HL-60 (cell line): Measurements from ENCODE around the gene PRRT3.

Source experiments
- DNase-seq, 2 experiments: peaks; one replicate each; pipeline ENCODE4 v3.0.0-alpha.2; 2010 to 2020; ENCODE audit warnings: low read depth in 1 of 2, low spot score in 1 of 2
- H3K27ac ChIP-seq: fragments of 250-450 bp; sonication (Bioruptor Pico); replicated peaks from 2 replicates; pipeline ENCODE4 v1.5.1; 2020; ENCODE audit warnings: mild to moderate bottlenecking, moderate library complexity
- H3K27me3 ChIP-seq: fragments of 250-450 bp; sonication (Bioruptor Pico); 2 replicates; pipeline ENCODE4 v1.5.1; 2021; ENCODE audit warnings: mild to moderate bottlenecking, moderate library complexity; ENCODE audit not compliant: insufficient read depth, poor library complexity, severe bottlenecking
- H3K4me3 ChIP-seq: replicated peaks from 2 replicates; pipeline ENCODE4 v1.5.1; 2011; ENCODE audit warnings: mild to moderate bottlenecking, control low read depth, low read length; ENCODE audit not compliant: insufficient read depth
- CTCF ChIP-seq: IDR thresholded peaks from one replicate; pipeline ENCODE4 v1.5.1; 2011; ENCODE audit warnings: low read length, control low read depth, inconsistent platforms; ENCODE audit not compliant: insufficient read depth
- GABPA ChIP-seq: IDR thresholded peaks from 2 replicates; pipeline ENCODE4 v1.6.1; 2012; ENCODE audit warnings: low read depth
- POLR2AphosphoS5 ChIP-seq: IDR thresholded peaks from 2 replicates; pipeline ENCODE4 v1.6.1; 2012; ENCODE audit warnings: low read depth
- SPI1 ChIP-seq: IDR thresholded peaks from 2 replicates; pipeline ENCODE4 v1.6.1; 2012; ENCODE audit warnings: low read depth, mild to moderate bottlenecking, borderline replicate concordance
- TF ChIP-seq, protein P1 (sequence below): IDR thresholded peaks from 2 replicates; pipeline ENCODE4 v1.6.1; 2012; ENCODE audit warnings: low read depth; ENCODE audit not compliant: insufficient replicate concordance

The PRRT3 gene

GRCh38 chr3:9945358-9945757 is 6.8 kb downstream of the PRRT3 start:
- Histone ChIP-seq H3K27me3 (no peaks in the 10 kb centered on the region), H3K27ac (no peak overlapping the region), H3K4me3 (no peak overlapping the region)
- DNase-seq: no peak
- no peak for TF ChIP-seq CTCF
- TF ChIP-seq POLR2AphosphoS5: no peak
- TF ChIP-seq, protein P1, sequence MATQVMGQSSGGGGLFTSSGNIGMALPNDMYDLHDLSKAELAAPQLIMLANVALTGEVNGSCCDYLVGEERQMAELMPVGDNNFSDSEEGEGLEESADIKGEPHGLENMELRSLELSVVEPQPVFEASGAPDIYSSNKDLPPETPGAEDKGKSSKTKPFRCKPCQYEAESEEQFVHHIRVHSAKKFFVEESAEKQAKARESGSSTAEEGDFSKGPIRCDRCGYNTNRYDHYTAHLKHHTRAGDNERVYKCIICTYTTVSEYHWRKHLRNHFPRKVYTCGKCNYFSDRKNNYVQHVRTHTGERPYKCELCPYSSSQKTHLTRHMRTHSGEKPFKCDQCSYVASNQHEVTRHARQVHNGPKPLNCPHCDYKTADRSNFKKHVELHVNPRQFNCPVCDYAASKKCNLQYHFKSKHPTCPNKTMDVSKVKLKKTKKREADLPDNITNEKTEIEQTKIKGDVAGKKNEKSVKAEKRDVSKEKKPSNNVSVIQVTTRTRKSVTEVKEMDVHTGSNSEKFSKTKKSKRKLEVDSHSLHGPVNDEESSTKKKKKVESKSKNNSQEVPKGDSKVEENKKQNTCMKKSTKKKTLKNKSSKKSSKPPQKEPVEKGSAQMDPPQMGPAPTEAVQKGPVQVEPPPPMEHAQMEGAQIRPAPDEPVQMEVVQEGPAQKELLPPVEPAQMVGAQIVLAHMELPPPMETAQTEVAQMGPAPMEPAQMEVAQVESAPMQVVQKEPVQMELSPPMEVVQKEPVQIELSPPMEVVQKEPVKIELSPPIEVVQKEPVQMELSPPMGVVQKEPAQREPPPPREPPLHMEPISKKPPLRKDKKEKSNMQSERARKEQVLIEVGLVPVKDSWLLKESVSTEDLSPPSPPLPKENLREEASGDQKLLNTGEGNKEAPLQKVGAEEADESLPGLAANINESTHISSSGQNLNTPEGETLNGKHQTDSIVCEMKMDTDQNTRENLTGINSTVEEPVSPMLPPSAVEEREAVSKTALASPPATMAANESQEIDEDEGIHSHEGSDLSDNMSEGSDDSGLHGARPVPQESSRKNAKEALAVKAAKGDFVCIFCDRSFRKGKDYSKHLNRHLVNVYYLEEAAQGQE: no peak
- no peak for TF ChIP-seq GABPA
- TF ChIP-seq SPI1: no peak

DNA sequence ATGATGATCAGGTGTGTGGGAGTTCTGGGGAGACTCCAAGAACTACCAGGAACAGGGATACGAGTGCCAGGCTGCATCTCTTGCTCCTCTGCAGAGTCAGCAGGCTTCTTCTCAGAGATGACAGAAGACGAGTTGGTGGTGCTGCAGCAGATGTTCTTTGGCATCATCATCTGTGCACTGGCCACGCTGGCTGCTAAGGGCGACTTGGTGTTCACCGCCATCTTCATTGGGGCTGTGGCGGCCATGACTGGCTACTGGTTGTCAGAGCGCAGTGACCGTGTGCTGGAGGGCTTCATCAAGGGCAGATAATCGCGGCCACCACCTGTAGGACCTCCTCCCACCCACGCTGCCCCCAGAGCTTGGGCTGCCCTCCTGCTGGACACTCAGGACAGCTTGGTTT is 7.9 kb downstream of the PRRT3 start:
- no peak overlapping the region for H3K27ac ChIP-seq
- DNase-seq: no peak
- TF ChIP-seq GABPA (no peak), SPI1 (no peak), CTCF (no peak), POLR2AphosphoS5 (no peak)
- TF ChIP-seq, protein P1: no peak

DNA sequence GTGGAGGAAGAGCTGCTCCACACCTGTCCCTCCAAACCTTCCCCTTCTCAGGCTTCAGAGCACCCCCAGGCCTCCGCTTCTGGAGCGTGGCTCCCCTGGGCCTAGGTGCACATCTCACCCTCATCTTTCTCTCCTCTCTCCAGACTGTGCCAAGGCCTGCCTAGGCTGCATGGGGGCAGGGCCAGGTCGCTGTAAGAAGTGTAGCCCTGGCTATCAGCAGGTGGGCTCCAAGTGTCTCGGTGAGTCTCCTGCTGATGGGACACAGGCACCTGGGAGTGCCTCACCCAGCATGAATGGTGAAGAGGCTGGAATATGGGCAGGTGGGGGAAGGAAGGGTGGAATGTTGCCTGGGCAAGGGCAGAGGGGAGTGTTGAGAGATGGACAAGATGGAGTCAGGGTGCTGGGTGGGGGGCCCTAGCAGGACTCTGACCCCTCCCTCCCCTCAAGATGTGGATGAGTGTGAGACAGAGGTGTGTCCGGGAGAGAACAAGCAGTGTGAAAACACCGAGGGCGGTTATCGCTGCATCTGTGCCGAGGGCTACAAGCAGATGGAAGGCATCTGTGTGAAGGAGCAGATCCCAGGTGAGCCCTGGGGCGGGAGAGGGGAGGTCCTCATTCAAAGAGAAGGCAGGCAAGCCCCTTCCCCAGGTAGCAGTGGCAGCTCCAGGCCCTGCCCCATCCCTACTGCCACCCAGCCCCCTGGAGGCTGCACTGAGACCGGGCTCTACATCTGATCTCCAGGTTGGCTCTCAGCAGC is 9.1 kb downstream of the PRRT3 start:
- Histone ChIP-seq H3K27me3 (no peaks in the 10 kb centered on the region), H3K27ac (no peak overlapping the region), H3K4me3 (no peak overlapping the region)
- TF ChIP-seq GABPA (no peak), SPI1 (no peak), CTCF (no peak), POLR2AphosphoS5 (no peak)
- TF ChIP-seq, protein P1: no peak
- DNase-seq: no peak

More for the DNA sequence above, 7.9 kb downstream of the PRRT3 start:
- Histone ChIP-seq H3K27me3 (no peaks in the 10 kb centered on the region), H3K4me3 (no peak overlapping the region)
